T follicular helper cell (primary cell): ENCODE data around the gene MRPL52.

ENCODE experiments used
- DNase-seq: peaks from one replicate; pipeline ENCODE4 v3.0.0-alpha.2; 2020; ENCODE audit warnings: low read depth

Gene MRPL52

DNA sequence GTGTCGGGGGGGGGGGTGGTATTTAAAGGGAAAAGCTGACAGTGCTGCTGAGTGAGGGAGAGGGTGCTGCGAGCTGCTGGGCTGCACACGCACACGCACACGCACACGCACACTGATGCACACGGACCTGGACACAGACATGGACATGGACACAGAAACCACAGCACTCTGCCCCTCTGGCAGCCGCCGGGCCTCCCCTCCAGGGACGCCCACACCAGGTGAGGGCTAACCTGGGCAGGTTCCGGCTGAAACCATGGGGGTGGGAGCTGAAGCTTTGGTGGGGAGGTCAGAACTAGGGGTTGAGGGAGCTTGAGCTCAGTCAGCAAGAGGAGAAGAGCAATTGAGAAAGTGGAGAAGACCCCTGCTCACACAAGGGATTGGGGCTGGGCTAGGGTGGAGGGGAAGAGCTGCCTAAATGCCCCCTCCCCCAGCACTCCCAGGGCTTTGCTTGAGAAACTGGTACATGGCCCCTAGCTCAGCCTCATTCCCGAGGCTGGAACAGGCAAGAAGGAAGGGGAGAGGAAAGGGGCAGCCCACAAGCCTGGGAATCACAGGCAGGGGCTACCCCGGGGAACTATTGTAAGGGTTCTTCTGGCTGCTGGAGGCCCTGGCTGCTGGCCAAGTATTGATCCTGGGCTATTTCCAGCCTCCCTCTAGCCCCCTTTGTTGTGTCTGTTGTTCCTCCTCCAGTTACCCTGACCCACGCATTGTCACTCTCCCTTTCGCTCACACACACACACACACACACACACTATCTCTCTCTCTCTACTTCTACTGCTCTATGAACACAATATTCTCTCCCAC, 53.7 kb downstream of the MRPL52 start, which contains the start of gene REM2:
TSS of gene REM2 (plus strand) at position 50 of the 804 bp plus-strand sequence. CDS start at position 116, 66 bp downstream.
- DNase-seq = no peak

GRCh38 chr14:22884076-22884737, 54.5 kb downstream of the MRPL52 start:
- DNase-seq = no peak
